HT1080 (cell line): ENCODE data around the gene TMEM18. TPM values are rescaled to one million over a fixed set of nuclear protein-coding genes. Genes with fewer than 3 reads are reported as not detected.

Source experiments
- DNase-seq: peaks from one replicate; pipeline ENCODE4 v3.0.0-alpha.2; 2015; ENCODE audit warnings: low read depth
- total RNA-seq: library from RNA; depleted of rRNA; stranded (reverse); fragments of >200 nt; shearing (Covaris generic); gene quantifications from 2 replicates; pipeline ENCODE4 v1.2.3, GENCODE V29; 2014

The TMEM18 gene
- total RNA-seq, 1 experiment from 2014 or later = 22.5 TPM

DNA sequence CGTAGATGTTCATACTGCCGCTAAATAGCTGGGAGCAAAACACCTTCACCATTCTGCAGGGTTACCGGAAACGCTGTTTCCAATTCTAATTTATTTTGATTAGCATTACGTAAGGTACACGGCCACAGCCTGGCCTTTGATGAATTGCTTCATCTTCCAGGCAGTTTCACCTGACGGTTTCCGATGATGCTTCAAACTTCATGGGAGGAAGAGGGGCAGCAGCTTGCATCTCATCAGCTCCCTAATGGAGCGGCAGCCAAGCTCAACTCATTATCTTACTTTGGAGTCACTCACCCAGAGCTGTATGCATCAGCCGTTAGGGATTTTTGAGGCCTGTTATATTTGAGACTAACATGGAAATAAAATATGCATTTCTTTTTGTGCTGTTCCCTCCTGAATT is 54.8 kb downstream of the TMEM18 start:
- no peak for DNase-seq

GRCh38 chr2:621303-622099 is 55.7 kb downstream of the TMEM18 start:
- no peak for DNase-seq

GRCh38 chr2:620471-621302 is 56.5 kb downstream of the TMEM18 start:
- DNase-seq = no peak

GRCh38 chr2:620004-620403 is 57.2 kb downstream of the TMEM18 start:
- DNase-seq = no peak

DNA sequence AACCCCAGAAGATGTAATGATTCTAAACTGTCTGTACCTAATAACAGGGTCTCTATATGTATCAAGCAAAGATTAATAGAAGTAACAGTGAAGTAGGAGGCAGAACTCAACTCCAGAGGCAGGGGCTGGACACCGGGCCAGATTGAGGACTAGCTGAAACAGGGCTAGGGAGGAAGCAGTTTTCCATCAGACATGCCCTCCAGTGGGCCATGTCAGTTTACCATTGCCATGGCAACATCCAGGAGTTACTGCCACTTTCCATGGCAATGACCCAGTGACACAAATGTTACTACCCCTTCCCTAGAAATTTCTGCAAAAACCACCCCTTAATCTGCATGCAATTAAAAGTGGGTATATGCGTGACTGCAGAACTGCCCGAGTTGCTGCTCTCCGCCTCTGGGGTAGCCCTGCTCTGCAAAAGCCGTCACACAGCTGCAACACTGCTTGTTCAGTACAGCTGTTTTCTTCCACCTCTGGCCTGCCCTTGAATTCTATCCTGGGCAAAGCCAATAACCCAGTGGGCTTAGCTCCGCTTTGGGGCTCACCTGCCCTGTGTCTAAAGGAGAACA is 58.7 kb downstream of the TMEM18 start:
- no peak for DNase-seq

DNA sequence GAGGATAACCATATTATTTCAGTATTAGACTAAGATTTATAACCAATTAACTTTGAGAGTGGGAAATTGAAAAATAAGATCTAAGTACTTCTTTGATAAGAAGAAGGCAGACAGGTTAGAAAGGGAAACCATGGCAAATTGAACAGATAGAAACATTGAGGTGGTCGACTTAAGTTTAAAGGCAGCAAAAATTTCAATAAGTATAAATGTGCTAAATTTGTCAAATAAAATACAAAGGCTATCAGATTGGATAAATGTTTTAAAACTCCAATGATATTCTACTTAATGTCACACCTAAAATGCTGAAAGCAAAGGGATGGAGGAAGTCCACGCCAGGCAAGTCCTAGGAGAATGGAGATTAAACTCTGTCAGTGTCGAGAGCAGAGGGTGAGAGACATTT is 59.2 kb downstream of the TMEM18 start:
- DNase-seq = no peak
